GM12878 (cell line): ENCODE data around the gene TNIP3. TPM values are rescaled to one million over a fixed set of nuclear protein-coding genes. Genes with fewer than 3 reads are reported as not detected.
"Not testable (repeated sequence)": the region's sequence is repeated elsewhere in the genome, so short reads cannot be mapped to it uniquely, and the experiment has no call there.

ENCODE experiments used
- ATAC-seq: fragments of 200-7000 bp; cut with Tn5 transposase; 3 replicates; pipeline ENCODE4 v1.9.1; 2020; ENCODE audit warnings: mild to moderate bottlenecking, moderate library complexity
- BruUV-seq: library from RNA; stranded (reverse); fragments of 400-500 nt; replicated peaks from 2 replicates; lab custom pipeline; 2021; lab: Mats Ljungman, UMichigan
- CTCF ChIA-PET: fragments of 300-600 bp; sonication (Branson Sonifier 250); formaldehyde crosslinking; extraction: SDS; loops from one replicate; lab custom pipeline; 2021; ENCODE audit warnings: inconsistent platforms; lab: Yijun Ruan, JAX
- POLR2A ChIA-PET: fragments of 350-600 bp; formaldehyde crosslinking; extraction: SDS; loops from one replicate; lab custom pipeline; 2021; ENCODE audit warnings: inconsistent platforms; lab: Charles Lee
- RAD21 ChIA-PET: fragments of 300-600 bp; sonication (Branson Sonifier 250); formaldehyde crosslinking; loops from one replicate; lab custom pipeline; 2023; ENCODE audit warnings: antibody characterized with exemption; ENCODE audit not compliant: unreplicated experiment; lab: Charles Lee
- SMC1A ChIA-PET: fragments of 300-600 bp; sonication (Branson Sonifier 250); formaldehyde crosslinking; loops from one replicate; lab custom pipeline; 2023; ENCODE audit not compliant: unreplicated experiment, uncharacterized antibody; lab: Charles Lee
- DNase-seq: peaks from one replicate; pipeline ENCODE4 v3.0.0-alpha.2; 2011; ENCODE audit warnings: low read depth, low spot score
- FAIRE-seq: peaks from 3 replicates; lab custom pipeline; 2011; peaks lifted over from hg19 to GRCh38; lab: Jason Lieb, UNC
- H2AFZ ChIP-seq: 2 replicates; pipeline ENCODE4 v1.6.0; 2011; ENCODE audit warnings: low read depth, low read length, control low read depth; ENCODE audit not compliant: control insufficient read depth
- H3K27ac ChIP-seq: 2 replicates; pipeline ENCODE4 v1.5.1; 2011; ENCODE audit warnings: control low read depth; ENCODE audit not compliant: control insufficient read depth, insufficient read depth
- H3K27me3 ChIP-seq, 2 experiments: replicated peaks in 1 of 2; 2 replicates each; pipeline versions ENCODE4 v1.6.0 to v1.6.1; 2011; ENCODE audit warnings: low read length in 1 of 2; ENCODE audit not compliant: control insufficient read depth in 2 of 2, insufficient read depth in 2 of 2
- H3K36me3 ChIP-seq, 2 experiments: 2 replicates each; pipeline ENCODE4 v1.5.1; 2011; ENCODE audit warnings: low read length in 1 of 2; ENCODE audit not compliant: control insufficient read depth in 2 of 2, insufficient read depth in 2 of 2
- H3K4me1 ChIP-seq: 2 replicates; pipeline ENCODE4 v1.6.1; 2011; ENCODE audit warnings: mild to moderate bottlenecking, low read length, moderate library complexity, mixed read lengths; ENCODE audit not compliant: control insufficient read depth, insufficient read depth
- H3K4me2 ChIP-seq: 2 replicates; pipeline ENCODE4 v1.6.0; 2011; ENCODE audit warnings: control low read depth; ENCODE audit not compliant: control insufficient read depth, insufficient read depth
- H3K4me3 ChIP-seq: fragments of 200-600 bp; sonication (generic); 2 replicates; pipeline ENCODE4 v1.5.1; 2016
- H3K79me2 ChIP-seq: 2 replicates; pipeline ENCODE4 v1.6.0; 2011; ENCODE audit warnings: low read length; ENCODE audit not compliant: control insufficient read depth, insufficient read depth
- H3K9ac ChIP-seq: 2 replicates; pipeline ENCODE4 v1.8.0; 2011; ENCODE audit warnings: low read length, control low read depth, mixed read lengths; ENCODE audit not compliant: control insufficient read depth, insufficient read depth
- H3K9me3 ChIP-seq: replicated peaks from 3 replicates; pipeline ENCODE4 v1.5.1; 2011; ENCODE audit warnings: mild to moderate bottlenecking, low read length; ENCODE audit not compliant: control insufficient read depth, insufficient read depth
- H4K20me1 ChIP-seq: 2 replicates; pipeline ENCODE4 v1.6.0; 2011; ENCODE audit not compliant: control insufficient read depth, insufficient read depth
- BACH1 ChIP-seq: fragments of 450-650 bp; IDR thresholded peaks from 2 replicates; pipeline ENCODE4 v1.6.1; 2017; ENCODE audit warnings: mild to moderate bottlenecking, borderline replicate concordance
- NFYB ChIP-seq: IDR thresholded peaks from 2 replicates; pipeline ENCODE4 v1.6.1; 2011; ENCODE audit warnings: low read depth, mild to moderate bottlenecking, low read length, improper control_type of control experiment, moderate library complexity; ENCODE audit not compliant: insufficient read depth
- POLR2A ChIP-seq: IDR thresholded peaks from 2 replicates; pipeline ENCODE4 v1.6.1; 2011; ENCODE audit warnings: low read depth, mild to moderate bottlenecking, low read length
- STAT3 ChIP-seq: IDR thresholded peaks from 2 replicates; pipeline ENCODE4 v1.6.1; 2011; ENCODE audit warnings: low read depth, low read length, improper control_type of control experiment
- WGBS: methylation state at CpG from one replicate; pipeline ENCODE4 v1.1.6; 2016; ENCODE audit warnings: low lambda C conversion rate; ENCODE audit not compliant: insufficient replicate concordance, insufficient coverage; ENCODE audit errors: missing lambda C conversion rate; 5-methylcytosine and 5-hydroxymethylcytosine counted together
- in situ Hi-C: fragments of 300-500 bp; cut with MboI; formaldehyde crosslinking; loops from 9 replicates; pipeline ENCODE4 v1.14.3; 2018; ENCODE audit warnings: mixed read lengths
- intact Hi-C: fragments of 100-400 bp; cut with micrococcal nuclease; formaldehyde crosslinking; loops from one replicate; pipeline ENCODE4 v1.14.2; 2022; ENCODE audit not compliant: unreplicated experiment
- polyA plus RNA-seq, 11 experiments: library from polyadenylated mRNA; depleted of rRNA in 4 of 11; unstranded in 6 of 11; stranded (reverse) in 5 of 11; fragments of >200 nt; fragmentation: Nextera tagmentation in 4 of 11; fragmentation: Illumina TruSeq in 1 of 11; extraction: Ambion mirVana in 4 of 11; extraction: Trizol in 1 of 11; gene quantifications; 1 replicate in 1 of 11; 2 replicates in 10 of 11; pipeline versions ENCODE4 v1.2.1 to v1.2.3, GENCODE V29; 2011 to 2016; ENCODE audit warnings: inconsistent platforms in 2 of 11, missing spikeins in 2 of 11, low read depth in 1 of 11
- total RNA-seq, 4 experiments: library from RNA; depleted of rRNA in 3 of 4; stranded (reverse); fragments of >200 nt in 3 of 4; fragmentation: Illumina TruSeq in 1 of 4; extraction: Trizol in 1 of 4; gene quantifications; 2 replicates each; pipeline versions ENCODE4 v1.2.1 to v1.2.3, GENCODE V29; 2013 to 2021
- TF ChIP-seq, protein P1 (sequence below): fragments of 450-650 bp; conservative IDR thresholded peaks from 2 replicates; pipeline ENCODE4 v1.6.1; 2017; ENCODE audit warnings: mild to moderate bottlenecking, moderate library complexity

The TNIP3 gene
- total and polyA plus RNA-seq, 10 of the 15 experiments (the other 5 are each of a cell fraction or from before 2014, with no cell fraction given) = 0.21 to 1.4 (median 0.67) TPM

DNA sequence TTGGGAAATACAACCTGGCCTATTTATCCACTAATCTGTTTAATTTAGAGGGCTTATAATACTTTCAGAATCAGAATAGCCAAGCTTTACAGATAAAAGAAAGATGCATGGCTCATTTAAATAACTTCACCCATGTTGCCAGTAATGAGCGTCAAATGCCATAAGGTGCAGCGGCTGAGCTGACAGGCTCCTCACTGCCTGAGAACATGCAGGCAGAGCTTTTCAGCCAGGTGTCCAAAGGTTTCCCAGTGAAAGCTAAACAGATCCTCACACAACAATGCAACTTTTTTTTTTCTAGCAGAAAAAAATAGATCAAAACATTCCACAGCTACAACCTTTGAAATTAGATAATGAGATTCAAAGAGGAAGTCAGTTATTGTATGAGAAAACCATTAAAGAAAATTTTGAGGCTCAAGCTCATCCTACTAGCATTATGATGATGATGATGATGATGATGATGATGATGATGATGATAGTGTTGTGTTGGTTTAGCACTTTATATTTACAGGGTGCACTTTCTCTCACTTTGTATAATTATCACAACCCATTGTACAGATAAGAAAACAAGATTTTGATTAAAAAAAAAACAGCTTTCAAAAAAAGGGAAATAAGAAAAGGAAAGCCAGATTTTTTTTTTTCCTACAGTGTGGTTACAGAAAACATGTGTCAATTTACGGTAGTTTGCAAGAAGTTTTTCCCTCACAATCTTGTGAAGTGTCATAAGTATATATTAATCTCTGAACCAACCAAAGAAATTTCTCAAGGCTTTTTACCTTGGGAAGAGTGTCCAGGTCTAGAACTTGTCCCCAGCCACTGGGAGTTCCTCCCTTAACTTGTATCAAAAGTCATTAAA, 12.2 kb upstream of the TNIP3 start:
- Histone ChIP-seq H4K20me1 (no peaks in the 10 kb centered on the region), H3K9ac (no peak overlapping the region), H3K27ac (no peak overlapping the region), H3K27me3 (no peaks in the 10 kb centered on the region; a peak in 2 of 4 replicates), H2AFZ (no peak overlapping the region), H3K4me3 (no peak overlapping the region), H3K79me2 (no peaks in the 10 kb centered on the region), H3K4me1 (no peaks in the 10 kb centered on the region; the same call in 1 of the 2 replicates), H3K9me3 (no peaks in the 10 kb centered on the region), H3K36me3 (no peaks in the 10 kb centered on the region), H3K4me2 (no peak overlapping the region)
- 92% methylated on average over 3 of the region's 3 CpGs for WGBS
- TF ChIP-seq NFYB (no peak), STAT3 (no peak), BACH1 (no peak), POLR2A (no peak)
- TF ChIP-seq, protein P1, sequence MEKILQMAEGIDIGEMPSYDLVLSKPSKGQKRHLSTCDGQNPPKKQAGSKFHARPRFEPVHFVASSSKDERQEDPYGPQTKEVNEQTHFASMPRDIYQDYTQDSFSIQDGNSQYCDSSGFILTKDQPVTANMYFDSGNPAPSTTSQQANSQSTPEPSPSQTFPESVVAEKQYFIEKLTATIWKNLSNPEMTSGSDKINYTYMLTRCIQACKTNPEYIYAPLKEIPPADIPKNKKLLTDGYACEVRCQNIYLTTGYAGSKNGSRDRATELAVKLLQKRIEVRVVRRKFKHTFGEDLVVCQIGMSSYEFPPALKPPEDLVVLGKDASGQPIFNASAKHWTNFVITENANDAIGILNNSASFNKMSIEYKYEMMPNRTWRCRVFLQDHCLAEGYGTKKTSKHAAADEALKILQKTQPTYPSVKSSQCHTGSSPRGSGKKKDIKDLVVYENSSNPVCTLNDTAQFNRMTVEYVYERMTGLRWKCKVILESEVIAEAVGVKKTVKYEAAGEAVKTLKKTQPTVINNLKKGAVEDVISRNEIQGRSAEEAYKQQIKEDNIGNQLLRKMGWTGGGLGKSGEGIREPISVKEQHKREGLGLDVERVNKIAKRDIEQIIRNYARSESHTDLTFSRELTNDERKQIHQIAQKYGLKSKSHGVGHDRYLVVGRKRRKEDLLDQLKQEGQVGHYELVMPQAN = no peak
- SMC1A ChIA-PET = interaction anchor here (0.6 to 0.9 kb wide), 2 partner anchors 13 to 16 kb away, joined by 3 to 5 read pairs; no protein-coding TSS in a partner anchor
- RAD21 ChIA-PET = no interaction called here
- intact Hi-C loops = no loop called here
- DNase-seq (no peak), ATAC-seq (no peak), FAIRE-seq (no peak)
- POLR2A ChIA-PET = interaction anchor here (0.6 kb wide), 1 partner anchor 113 kb away, joined by 5 read pairs; no protein-coding TSS in a partner anchor
- no TSS peak for BruUV-seq
- in situ Hi-C loops = no loop called here
- CTCF ChIA-PET = interaction anchor here (0.7 to 1.7 kb wide), 2 partner anchors 16 to 1443 kb away, joined by 3 to 7 read pairs; no protein-coding TSS in a partner anchor

DNA sequence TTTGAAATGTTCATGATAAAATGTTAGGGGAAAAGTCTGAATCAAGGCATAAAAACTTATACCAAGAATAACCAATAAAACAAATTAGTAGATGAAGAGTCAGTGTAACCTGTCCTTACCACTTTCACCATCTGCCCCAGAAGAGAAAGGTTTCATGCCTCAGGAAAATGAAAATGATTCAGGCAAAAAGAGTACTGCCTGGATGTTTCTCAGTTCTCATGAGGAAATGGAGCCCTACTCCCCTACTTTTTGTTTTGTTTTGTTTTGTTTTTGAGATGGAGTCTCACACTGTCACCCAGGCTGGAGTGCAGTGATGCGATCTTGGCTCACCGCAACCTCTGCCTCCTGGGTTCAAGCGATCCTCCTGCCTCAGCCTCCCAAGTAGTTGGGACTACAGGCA, 7.4 kb upstream of the TNIP3 start:
- in situ Hi-C loops, FAIRE-seq, RAD21 ChIA-PET: not testable (repeated sequence)

More for the DNA sequence above, 7.4 kb upstream of the TNIP3 start:
- SMC1A ChIA-PET, H3K4me3 ChIP-seq, H4K20me1 ChIP-seq, BruUV-seq, H3K27me3 ChIP-seq, POLR2A ChIA-PET, H2AFZ ChIP-seq, H3K9me3 ChIP-seq, H3K9ac ChIP-seq, DNase-seq, H3K4me2 ChIP-seq, CTCF ChIA-PET, intact Hi-C loops, H3K36me3 ChIP-seq, H3K27ac ChIP-seq, H3K79me2 ChIP-seq, ATAC-seq: not testable (repeated sequence)
- H3K4me1 ChIP-seq = peaks cover 18% of the 10 kb centered on the region
- WGBS = 93% methylated on average over 3 of the region's 3 CpGs
